Hepatocyte (in vitro differentiated cells): ENCODE data around the gene ADCY1. TPM values are rescaled to one million over a fixed set of nuclear protein-coding genes. Genes with fewer than 3 reads are reported as not detected.
A peak's percentile ranks its signal among the peaks of the same experiment; 100 is the strongest.

Experiments
- DNase-seq: peaks from one replicate; pipeline ENCODE4 v3.0.0-alpha.2; 2016; ENCODE audit warnings: low spot score
- H2AFZ ChIP-seq: fragments of 200-600 bp; sonication (generic); 2 replicates; pipeline ENCODE4 v1.6.0; 2016; ENCODE audit warnings: antibody characterized with exemption, mild to moderate bottlenecking
- H3K27ac ChIP-seq: fragments of 200-600 bp; sonication (generic); 2 replicates; pipeline ENCODE4 v1.5.1; 2016; ENCODE audit warnings: mild to moderate bottlenecking
- H3K27me3 ChIP-seq: fragments of 200-600 bp; sonication (generic); 2 replicates; pipeline ENCODE4 v1.6.1; 2016
- H3K36me3 ChIP-seq: fragments of 200-600 bp; sonication (generic); replicated peaks from 2 replicates; pipeline ENCODE4 v1.5.1; 2016; ENCODE audit warnings: low read depth; ENCODE audit not compliant: insufficient read depth
- H3K4me1 ChIP-seq: fragments of 200-600 bp; sonication (generic); 2 replicates; pipeline ENCODE4 v1.5.1; 2016; ENCODE audit warnings: mild to moderate bottlenecking, moderate library complexity; ENCODE audit not compliant: insufficient read depth
- H3K4me2 ChIP-seq: fragments of 200-600 bp; sonication (generic); 2 replicates; pipeline ENCODE4 v1.6.0; 2016
- H3K4me3 ChIP-seq: fragments of 200-600 bp; sonication (generic); 2 replicates; pipeline ENCODE4 v1.5.1; 2016; ENCODE audit warnings: mild to moderate bottlenecking
- H3K79me2 ChIP-seq: fragments of 200-600 bp; sonication (generic); 2 replicates; pipeline ENCODE4 v1.6.0; 2017; ENCODE audit warnings: mild to moderate bottlenecking
- H3K9me2 ChIP-seq: fragments of 200-600 bp; sonication (generic); replicated peaks from 2 replicates; pipeline ENCODE4 v1.6.0; 2017; ENCODE audit warnings: mild to moderate bottlenecking; ENCODE audit not compliant: insufficient read depth
- H3K9me3 ChIP-seq: fragments of 200-600 bp; sonication (generic); 2 replicates; pipeline ENCODE4 v1.5.1; 2016; ENCODE audit warnings: low read depth, mild to moderate bottlenecking
- H4K20me1 ChIP-seq: fragments of 200-600 bp; sonication (generic); 2 replicates; pipeline ENCODE4 v1.6.0; 2016; ENCODE audit warnings: mild to moderate bottlenecking; ENCODE audit not compliant: insufficient read depth, poor library complexity, severe bottlenecking
- CTCF ChIP-seq: fragments of 200-600 bp; sonication (generic); IDR thresholded peaks from 2 replicates; pipeline ENCODE4 v1.5.1; 2016; ENCODE audit warnings: antibody characterized with exemption, mild to moderate bottlenecking; ENCODE audit not compliant: poor library complexity
- EZH2 ChIP-seq: fragments of 200-600 bp; sonication (generic); IDR thresholded peaks from 2 replicates; pipeline ENCODE4 v1.6.1; 2016; ENCODE audit warnings: antibody characterized with exemption, mild to moderate bottlenecking, borderline replicate concordance
- EZH2phosphoT487 ChIP-seq: fragments of 200-600 bp; sonication (generic); IDR thresholded peaks from one replicate; pipeline ENCODE4 v1.6.1; 2018; ENCODE audit warnings: antibody characterized with exemption, mild to moderate bottlenecking, low read depth, moderate library complexity; ENCODE audit not compliant: unreplicated experiment, severe bottlenecking
- WGBS: methylation state at CpG from one replicate; pipeline ENCODE4 v1.1.6; 2016; ENCODE audit warnings: low lambda C conversion rate; ENCODE audit errors: missing lambda C conversion rate; 5-methylcytosine and 5-hydroxymethylcytosine counted together
- polyA plus RNA-seq: library from polyadenylated mRNA; unstranded; fragments of >200 nt; fragmentation: Nextera tagmentation; extraction: Ambion mirVana; gene quantifications from 2 replicates; pipeline ENCODE4 v1.2.1, GENCODE V29; 2016
- total RNA-seq: library from RNA; depleted of rRNA; stranded (reverse); fragments of >200 nt; gene quantifications from 2 replicates; pipeline ENCODE4 v1.2.3, GENCODE V29; 2014

Gene ADCY1
- total and polyA plus RNA-seq, 2 experiments from 2014 or later = 1.3 to 2.9 TPM

GRCh38 chr7:45646996-45647825 lies 73.0 kb downstream of the ADCY1 start:
- H3K4me2 ChIP-seq = no peak overlapping the region
- H3K9me3 ChIP-seq = no peaks in the 10 kb centered on the region
- H3K79me2 ChIP-seq = no peaks in the 10 kb centered on the region
- no peak overlapping the region for H3K27ac ChIP-seq
- DNase-seq = no peak
- TF ChIP-seq CTCF (no peak), EZH2 (no peak), EZH2phosphoT487 (no peak)
- no peaks in the 10 kb centered on the region for H3K27me3 ChIP-seq
- H2AFZ ChIP-seq = no peak overlapping the region
- 86% methylated on average over 12 of the region's 12 CpGs for WGBS
- no peaks in the 10 kb centered on the region for H4K20me1 ChIP-seq
- H3K4me1 ChIP-seq = peaks cover 6% of the 10 kb centered on the region
- H3K9me2 ChIP-seq = no peaks in the 10 kb centered on the region
- no peaks in the 10 kb centered on the region for H3K36me3 ChIP-seq
- H3K4me3 ChIP-seq = no peak overlapping the region

GRCh38 chr7:45647967-45648670 lies 74.0 kb downstream of the ADCY1 start:
- TF ChIP-seq CTCF (no peak), EZH2phosphoT487 (no peak), EZH2 (no peak)
- Histone ChIP-seq H3K36me3 (no peaks in the 10 kb centered on the region), H3K9me3 (no peaks in the 10 kb centered on the region), H3K4me3 (no peak overlapping the region), H3K79me2 (no peaks in the 10 kb centered on the region), H3K27ac (peak overlapping the region; percentile 51), H4K20me1 (no peaks in the 10 kb centered on the region), H2AFZ (no peak overlapping the region), H3K27me3 (no peaks in the 10 kb centered on the region), H3K4me2 (no peak overlapping the region), H3K9me2 (no peaks in the 10 kb centered on the region), H3K4me1 (peaks cover 6% of the 10 kb centered on the region)
- DNase-seq = no peak
- WGBS = 88% methylated on average over 13 of the region's 13 CpGs

GRCh38 chr7:45648671-45648995 lies 74.5 kb downstream of the ADCY1 start:
- no peak overlapping the region for H3K4me2 ChIP-seq
- H3K4me1 ChIP-seq = peaks cover 6% of the 10 kb centered on the region
- no peaks in the 10 kb centered on the region for H4K20me1 ChIP-seq
- H3K9me2 ChIP-seq = no peaks in the 10 kb centered on the region
- TF ChIP-seq EZH2phosphoT487 = no peak
- no peak for TF ChIP-seq EZH2
- TF ChIP-seq CTCF = no peak
- peak overlapping the region; percentile 51 for H3K27ac ChIP-seq
- H3K36me3 ChIP-seq = no peaks in the 10 kb centered on the region
- no peaks in the 10 kb centered on the region for H3K79me2 ChIP-seq
- DNase-seq = no peak
- no peaks in the 10 kb centered on the region for H3K9me3 ChIP-seq
- WGBS = 94% methylated on average over 10 of the region's 10 CpGs
- no peaks in the 10 kb centered on the region for H3K27me3 ChIP-seq
- no peak overlapping the region for H2AFZ ChIP-seq
- no peak overlapping the region for H3K4me3 ChIP-seq
